GM18870 (cell line): ENCODE measurements around the gene HS6ST3.
"Not testable (repeated sequence)": the region's sequence is repeated elsewhere in the genome, so short reads cannot be mapped to it uniquely, and the experiment has no call there.

ENCODE experiments used
- ATAC-seq: cut with Tn5 transposase; IDR thresholded peaks from one replicate; pipeline ENCODE4 v1.9.1; 2021; ENCODE audit warnings: moderate library complexity; ENCODE audit not compliant: unreplicated experiment

HS6ST3 gene

DNA sequence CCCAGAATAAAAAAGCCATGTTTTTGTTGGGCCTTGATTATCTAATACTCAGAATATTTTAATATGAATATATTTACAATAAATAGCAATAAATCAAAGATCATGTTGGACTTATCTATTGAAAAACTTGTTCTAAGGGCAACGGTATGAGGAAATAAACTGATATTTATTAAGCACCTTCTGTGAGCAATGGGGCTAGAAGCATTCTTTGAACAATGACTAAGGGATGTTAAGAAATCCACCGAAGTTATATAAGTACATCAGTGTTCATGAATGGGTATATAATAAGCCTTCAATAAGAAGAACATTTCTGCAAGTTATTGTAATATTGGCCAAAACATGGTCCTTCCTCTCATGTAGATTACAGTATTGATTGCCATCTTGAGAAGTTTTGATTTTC lies 682.5 kb downstream of the HS6ST3 start:
- ATAC-seq, result no peak

DNA sequence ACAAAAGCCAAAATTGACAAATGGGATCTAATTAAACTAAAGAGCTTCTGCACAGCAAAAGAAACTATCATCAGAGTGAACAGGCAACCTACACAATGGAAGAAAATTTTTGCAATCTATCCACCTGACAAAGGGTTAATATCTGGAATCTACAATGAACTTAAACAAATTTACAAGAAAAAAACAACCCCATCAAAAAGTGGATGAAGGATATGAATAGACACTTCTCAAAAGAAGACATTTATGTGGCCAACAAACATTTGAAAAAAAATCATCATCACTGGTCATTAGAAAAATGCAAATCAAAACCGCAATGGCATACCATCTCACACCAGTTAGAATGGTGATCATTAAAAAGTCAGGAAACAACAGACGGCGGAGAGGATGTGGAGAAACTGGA lies 688.4 kb downstream of the HS6ST3 start:
- ATAC-seq, result not testable (repeated sequence)

DNA sequence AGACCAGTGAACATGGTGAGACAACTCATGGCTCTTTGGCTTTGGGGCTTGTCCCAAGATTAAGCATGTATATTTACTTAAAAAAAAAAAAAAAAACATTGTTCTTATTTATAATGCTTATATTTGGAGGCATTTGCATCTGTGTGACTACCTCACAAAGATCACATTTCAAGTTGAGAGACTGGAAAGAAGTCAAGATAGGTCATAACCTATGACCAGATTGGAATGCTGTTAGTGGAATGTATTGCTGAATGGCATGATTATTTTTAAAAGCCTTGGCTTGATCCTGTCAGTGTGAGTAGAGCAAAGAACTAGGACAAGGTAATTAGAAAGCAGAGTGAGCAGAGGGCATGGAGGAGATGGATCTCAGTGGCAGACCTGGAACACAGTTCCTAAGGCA lies 689.8 kb downstream of the HS6ST3 start:
- ATAC-seq, result no peak

DNA sequence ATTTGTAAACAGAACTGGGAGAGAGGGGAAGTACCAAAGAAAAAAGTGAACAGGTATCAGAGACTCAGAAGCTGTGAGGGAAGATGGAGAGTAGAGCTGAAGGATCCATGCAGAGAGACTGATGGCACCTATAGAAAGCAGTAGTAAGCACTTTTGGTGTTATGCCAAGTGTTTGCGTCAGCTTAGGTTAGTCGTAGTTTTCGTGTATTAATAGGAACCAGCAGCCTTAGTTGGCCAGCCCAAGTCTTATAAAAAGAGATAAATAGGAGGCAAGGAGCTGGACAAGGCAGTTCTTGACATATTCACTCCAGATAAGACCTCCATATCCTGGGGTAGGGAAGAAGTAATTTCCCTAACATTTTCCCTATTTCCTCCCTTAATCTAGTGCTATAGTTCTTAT lies 690.2 kb downstream of the HS6ST3 start:
- no peak for ATAC-seq

DNA sequence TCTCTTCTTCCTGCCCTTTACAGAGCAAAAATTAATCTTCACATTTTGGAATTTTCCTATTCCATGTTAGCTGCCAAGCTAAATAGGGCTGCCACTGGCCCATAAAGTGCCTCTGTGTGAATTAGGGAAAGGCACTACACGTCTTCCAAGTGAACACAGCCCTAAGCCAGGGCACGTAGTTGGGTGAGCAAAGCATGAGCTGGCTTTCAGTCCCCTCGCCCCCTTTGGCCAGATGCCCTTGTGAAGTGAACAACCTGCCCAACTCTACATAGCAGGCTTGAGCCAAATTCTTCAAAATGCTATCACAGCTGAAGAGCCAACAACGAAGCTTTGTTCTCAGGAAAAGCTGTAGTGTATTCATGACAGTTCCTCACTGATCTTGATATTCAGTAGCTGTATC lies 691.2 kb downstream of the HS6ST3 start:
- no peak for ATAC-seq

DNA sequence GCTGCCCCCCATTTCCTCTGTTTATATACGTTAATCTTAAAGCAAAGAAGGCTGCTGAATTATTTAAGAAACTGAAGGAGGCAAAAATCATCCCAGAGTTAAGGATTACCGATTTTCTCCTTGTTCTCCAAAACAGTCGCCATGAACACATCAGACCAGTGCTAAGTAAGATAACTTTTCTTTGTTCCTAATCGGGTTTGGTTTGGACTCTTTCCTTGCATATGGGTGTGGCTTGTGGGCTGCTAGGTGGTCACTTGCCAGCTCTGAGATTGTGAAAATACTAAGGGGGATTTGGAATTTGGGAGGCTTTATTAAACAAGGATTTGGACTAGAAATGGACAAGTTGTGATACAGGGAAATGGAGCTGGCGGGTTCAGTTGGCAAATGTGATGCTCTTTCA lies 692.3 kb downstream of the HS6ST3 start:
- ATAC-seq, result no peak

DNA sequence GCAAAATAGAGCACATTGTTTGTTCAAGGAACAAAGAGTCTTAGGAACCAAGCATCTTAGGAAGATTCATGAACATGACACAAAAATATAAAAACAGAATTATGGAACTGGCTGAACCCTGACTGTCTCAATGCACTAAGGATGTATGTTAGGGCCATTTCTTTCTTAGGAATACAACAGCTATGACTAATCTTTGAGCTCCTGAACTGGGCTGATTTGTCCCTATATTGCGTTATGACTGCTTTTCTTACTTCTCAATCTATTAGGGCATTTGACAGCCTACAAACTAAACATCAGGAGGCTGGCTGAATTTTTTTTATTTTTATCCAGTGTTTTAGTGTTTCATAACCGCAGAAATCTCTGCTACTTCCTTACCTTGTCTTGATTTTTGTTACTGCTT lies 693.1 kb downstream of the HS6ST3 start:
- ATAC-seq, result no peak

DNA sequence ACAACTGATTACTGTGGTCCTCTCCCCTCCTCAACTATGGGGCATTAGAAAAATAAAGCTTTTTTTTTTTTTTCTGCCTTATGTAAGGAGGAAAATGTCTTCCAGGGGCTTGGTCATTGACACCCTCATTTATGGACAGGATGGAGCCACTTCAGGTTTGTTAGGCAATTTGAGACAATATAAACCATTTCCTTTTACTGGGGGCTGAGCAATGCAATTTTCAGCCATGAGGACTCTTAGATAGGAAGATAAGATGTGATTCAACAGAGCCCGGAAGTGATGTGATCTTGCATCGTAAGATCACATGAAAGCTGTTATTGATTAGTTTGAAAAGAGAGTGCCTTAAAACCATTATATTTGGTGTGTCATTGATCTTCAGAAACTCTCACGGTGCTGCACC lies 693.6 kb downstream of the HS6ST3 start:
- no peak for ATAC-seq

DNA sequence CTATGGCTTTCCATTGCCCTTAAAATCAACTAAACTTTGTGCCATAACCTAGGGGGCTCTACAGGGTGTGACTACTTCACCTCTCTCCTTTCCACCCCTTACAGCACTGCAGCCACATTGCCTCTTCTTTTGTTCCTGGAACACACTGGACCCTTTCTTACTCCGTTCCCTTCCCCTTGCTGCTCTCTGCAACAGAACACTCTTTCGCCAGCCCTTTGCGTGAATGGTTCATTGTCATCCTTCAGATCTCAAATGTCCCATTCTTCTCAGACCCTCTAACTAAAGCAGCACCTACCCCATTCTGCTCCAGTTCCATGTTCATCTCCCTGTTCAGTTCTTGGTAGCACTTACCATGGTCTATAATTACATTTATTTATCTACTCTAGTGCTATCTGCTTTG lies 696.1 kb downstream of the HS6ST3 start:
- ATAC-seq, result no peak

DNA sequence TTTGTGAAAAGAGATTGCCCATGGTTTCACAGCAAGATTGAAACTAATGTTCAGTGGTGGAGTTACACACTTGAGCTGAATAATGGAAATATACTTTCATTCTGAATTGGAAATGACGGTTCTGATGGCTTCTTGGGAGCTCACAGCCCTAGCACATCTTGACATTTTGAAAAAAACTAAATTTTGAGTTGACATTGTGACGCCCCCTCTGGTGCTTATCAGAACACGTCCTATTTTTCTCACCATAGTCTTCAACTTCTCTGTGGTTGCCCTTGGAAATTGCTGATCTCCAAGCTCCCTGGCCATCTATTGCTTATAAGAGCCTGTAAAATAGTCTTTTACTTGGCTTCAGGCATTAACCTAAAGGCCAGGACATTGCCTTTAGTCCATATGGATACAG lies 702.3 kb downstream of the HS6ST3 start:
- ATAC-seq, result no peak

DNA sequence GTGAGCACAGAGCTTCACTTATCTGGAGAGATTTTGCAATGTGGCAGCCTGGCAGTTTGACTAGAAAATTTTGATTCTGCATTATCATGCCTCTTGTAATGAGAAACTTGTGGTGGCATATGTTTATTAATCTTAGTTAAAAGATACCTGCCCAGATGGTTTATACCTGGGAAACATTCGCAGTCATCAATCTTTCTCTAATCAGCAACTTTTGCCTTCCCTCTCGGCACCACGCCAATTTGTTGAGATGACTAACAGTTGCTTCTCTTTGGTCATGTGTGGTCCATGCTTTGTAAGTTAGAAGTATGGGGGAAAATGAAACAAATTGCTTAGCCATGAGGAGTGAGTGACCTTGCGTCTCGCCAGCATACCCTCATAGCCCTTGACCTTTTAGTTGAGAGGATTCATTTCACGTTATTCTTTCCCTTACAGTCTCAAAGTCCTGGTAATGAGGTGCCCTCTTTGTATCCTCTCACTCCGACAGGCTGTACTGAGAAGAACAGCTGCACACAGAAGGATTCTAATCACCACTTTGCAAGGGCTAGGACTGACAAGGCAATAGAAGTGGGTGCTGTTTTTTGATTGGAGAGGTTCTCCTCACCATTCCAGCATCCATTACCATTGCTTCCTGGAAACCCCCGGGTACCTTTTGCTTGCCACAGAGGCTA lies 703.0 kb downstream of the HS6ST3 start:
- ATAC-seq, result no peak

DNA sequence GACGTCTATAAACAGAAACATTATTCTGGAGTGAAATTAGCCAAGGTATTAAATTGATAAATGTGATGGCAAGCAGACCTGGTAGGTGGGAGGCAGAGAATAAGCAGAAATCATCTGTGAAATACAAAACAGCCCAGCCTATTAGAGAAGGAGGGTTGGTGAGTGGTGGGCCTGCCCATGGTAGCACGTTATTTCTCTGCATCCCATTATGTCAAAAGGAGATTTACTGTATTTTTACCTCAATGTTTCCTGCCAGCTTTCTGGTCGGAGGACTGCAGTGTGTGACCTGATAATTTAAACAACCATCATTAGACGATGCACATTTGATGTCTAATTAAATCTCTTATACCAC lies 703.5 kb downstream of the HS6ST3 start:
- ATAC-seq, result no peak

DNA sequence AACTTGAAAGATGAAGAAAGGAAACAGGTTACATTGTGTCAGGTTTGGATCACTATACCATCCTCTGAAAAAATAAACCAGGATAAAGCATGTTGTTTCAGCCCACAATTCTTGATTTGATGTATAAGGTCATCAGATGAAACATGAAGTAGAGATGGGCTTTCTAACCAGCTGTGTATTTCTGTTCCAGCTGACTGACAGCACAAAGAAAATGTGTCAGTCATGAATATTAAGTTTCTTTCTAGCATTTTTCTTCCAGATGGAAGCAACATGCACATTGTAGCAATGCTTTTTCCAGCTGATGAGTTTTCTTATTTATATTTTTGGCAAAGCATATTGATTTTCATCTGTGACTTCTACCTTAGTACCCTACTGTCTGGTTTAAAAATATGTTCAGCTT lies 704.8 kb downstream of the HS6ST3 start:
- no peak for ATAC-seq

DNA sequence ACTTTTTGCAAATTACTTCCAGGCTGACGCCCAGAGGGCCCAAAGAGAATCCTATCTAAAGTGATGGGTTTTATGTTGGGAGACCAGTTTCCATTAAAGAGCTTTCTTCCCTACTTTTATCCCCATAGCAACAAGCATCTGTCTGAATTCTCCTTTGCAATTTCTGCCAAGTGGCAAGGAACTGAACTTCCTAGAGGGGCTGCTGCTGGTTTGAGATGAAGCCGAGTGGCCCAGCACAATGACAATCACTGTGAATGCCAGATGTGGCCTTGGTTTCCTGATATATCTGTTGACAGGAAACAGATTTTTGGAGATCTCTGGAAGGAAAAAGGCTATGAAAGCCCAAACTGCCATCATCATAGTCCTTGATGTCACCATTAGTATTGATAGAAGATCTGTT lies 705.8 kb downstream of the HS6ST3 start:
- no peak for ATAC-seq

DNA sequence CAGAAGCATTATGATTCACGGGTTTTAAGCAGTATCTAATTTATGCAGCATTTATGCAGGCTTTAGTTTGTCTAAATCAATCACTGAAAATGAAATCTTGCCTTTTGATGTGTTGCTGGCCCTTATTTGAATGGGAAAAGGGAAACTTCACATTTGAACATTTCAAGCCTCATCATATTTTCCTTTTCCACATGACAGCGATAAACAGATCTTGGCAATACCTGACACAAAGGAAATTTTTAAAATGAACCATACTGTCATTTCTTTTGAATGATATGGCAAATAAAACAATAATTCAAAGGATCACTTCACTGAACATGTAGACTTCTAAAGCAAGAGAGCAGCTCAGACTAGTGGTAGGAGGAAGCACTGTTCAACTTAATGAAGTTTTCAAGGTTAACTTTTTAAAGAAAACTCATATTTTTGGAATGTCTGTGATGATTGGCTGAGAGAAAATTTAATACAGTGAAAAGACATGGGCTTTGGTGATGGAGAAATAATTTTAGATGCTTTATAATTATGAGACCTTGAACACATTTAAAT lies 706.3 kb downstream of the HS6ST3 start:
- ATAC-seq, result no peak

DNA sequence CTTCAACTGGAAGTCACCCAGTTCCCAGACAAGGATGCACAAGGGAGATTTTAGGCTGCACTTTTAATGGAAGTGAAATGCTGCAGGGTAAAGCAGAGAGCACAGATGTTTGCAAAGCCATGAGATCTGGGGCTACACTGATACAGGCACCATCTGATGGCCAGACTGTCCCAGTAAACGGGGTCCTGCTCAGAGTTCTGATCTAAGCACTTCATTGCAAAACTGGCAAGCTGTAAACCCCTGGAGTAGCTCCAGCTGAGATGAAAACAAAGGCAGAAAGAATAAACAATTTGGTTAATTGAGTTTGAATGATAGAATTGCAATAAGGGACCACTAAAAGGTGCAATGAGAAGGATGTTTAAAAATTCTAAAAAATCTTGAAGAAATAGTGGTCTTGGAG lies 707.2 kb downstream of the HS6ST3 start:
- no peak for ATAC-seq

DNA sequence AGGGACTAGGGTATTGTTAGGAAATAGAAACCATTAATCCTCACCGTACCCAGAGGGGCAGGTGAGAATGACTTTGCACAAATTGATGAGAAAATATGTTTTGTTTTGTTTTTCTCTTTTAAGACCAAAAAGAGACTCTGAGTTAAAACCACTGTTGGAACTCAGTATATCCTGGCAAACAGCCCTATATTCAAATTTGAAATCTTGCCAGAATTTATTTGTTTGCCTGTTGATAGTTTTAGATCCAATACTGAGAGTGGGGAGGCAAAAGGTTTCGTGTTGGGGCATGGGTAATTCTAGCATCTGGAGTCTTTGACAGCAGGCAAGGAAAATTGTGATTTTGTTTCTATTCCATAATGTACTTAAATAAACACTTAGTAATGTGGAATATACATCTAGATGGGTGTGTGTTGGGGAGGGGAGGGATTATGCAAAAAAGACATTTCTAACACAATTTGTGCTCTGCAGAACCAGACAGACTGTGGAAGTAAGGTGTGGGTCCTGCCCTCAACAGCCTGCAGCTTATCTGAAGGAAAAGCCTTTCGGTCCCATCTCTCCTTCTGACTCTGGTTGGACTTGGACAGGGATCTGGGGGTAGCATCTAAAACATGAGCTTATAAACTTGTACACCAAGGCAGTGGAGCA lies 713.7 kb downstream of the HS6ST3 start:
- no peak for ATAC-seq

DNA sequence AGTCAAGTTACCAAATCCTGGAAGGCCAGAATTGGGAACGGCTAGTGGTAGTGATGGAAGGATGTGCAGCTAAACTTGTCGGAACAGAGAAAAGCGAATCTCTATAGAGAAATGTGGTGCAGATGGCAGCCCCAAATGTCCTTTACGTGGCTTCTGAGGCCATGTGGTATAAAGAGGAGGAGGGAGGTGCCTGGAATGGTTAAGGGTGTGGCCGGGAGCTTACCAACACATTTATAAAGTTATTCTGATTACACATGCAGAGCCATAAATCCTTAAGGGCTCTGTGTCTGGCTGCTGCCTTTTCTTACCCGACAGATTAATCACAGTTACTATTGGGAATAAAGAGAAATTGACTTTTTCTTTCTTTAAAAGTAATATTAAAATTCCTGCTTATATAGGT lies 714.3 kb downstream of the HS6ST3 start:
- no peak for ATAC-seq

DNA sequence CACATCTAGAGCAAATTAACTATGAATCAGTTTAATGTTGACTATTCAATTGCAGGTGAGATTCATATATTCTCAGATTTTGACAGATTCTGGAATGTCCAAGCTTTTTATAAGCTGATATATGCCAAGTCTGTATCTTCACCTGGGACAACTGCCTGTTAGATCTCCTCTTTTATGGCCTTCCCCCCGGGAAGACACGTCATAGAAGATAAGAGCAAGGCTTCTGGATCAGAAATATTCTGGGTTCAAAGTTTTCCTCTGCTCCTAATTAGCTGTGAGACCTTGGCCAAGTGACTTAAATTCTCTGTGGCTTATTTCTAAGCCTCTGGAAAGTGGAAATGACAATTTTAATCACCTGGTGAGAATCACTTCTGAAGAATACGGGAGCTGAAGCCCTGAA lies 716.8 kb downstream of the HS6ST3 start:
- no peak for ATAC-seq

DNA sequence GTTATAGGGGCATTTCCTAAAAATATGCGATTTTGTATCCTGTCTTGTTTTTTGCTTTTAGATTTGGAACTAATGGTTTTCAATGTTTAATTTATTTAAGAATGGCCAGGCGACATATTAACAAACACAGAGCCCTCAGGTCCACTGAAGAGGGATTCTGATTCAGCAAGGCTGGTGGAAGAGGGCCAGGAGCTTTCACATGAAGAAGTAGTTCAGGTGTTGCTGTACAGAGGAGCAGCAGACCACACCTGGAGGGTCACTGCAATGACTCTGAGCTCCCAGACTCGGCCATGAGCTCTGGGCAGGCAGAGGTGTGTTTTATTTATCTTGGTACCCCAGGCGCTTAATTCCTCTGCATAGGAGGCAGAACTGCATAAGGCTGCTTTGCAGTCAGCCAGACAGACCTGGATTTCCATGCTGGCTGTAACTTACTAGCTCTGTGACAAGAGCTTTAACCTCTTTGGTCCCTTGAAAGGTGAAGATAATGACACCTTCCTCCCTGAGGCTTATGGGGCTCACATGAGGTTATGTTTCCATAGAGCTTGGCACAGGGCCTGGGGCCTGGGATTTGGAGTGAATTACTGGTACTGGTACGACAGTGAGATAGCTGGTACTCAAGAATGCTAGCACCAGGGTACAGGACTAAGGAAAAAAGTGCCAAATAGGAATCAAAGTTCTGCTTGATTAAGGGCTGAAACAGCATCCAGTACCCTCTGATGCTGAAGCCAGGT lies 719.6 kb downstream of the HS6ST3 start:
- ATAC-seq, result no peak

DNA sequence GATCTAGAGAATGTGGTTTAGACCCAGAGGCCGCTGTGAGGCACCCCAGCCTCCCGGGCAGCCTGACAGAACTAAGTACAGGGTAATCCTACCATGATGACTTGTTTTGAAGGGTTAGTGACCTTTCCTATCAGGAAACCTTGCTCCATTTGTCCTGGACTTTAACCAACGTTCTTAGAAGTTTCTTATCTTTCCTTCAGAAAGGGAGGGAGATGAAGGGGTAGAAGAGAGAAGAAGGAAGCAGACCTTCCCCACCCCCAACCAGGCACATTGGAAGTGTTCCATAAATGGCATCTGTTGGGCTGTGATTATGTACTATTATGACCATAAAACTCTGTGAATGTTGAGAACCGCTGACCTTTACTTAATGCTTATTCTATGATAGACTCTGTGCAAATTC lies 720.2 kb downstream of the HS6ST3 start:
- ATAC-seq, result no peak

DNA sequence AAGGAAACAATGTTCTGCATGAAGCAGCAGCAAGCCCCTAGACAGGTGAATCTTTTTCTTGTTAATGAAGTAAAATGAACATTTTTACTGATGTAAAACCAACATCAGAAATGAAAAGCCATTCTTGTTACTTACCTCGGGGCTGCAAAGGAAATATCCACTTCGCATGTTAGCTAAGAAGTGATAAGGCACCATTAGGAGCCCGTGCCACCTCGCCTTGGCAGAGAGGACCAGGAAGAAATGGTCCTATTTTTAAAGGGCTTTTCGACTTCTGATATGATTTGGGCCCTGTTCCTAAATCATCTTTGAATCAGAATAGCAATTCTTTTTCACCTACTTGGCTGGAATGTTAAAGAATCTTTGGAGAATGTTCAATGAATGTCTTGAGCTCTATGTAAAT lies 721.1 kb downstream of the HS6ST3 start:
- ATAC-seq, result no peak
